T-helper 2 cell treated with Interferon-gamma antibody and Interleukin-4, amounts not matched to agents 5 μg/mL and 100 μg/mL, for 36 hours (primary cell): ENCODE results near the gene SEPTIN3.

Experiments used
- DNase-seq: peaks from one replicate; pipeline ENCODE4 v3.0.0; 2021; ENCODE audit warnings: low spot score
- H3K27ac Mint-ChIP-seq: one replicate; pipeline ENCODE4 v1.8.0; 2021; ENCODE audit warnings: mild to moderate bottlenecking, mixed read lengths
- H3K27me3 Mint-ChIP-seq: one replicate; pipeline ENCODE4 v1.8.0; 2021; ENCODE audit warnings: low read depth, mixed read lengths
- H3K36me3 Mint-ChIP-seq: one replicate; pipeline ENCODE4 v1.8.0; 2021; ENCODE audit warnings: low read depth, mixed read lengths
- H3K4me1 Mint-ChIP-seq: one replicate; pipeline ENCODE4 v1.8.0; 2021; ENCODE audit warnings: low read depth, mixed read lengths
- H3K4me3 Mint-ChIP-seq: one replicate; pipeline ENCODE4 v1.8.0; 2022; ENCODE audit warnings: mild to moderate bottlenecking, moderate library complexity, mixed read lengths
- H3K9me3 Mint-ChIP-seq: one replicate; pipeline ENCODE4 v1.8.0; 2021; ENCODE audit warnings: mixed read lengths

SEPTIN3 gene

GRCh38 chr22:41951898-41952474, 17.3 kb upstream of the SEPTIN3 start, which contains the start of gene SMIM45:
TSS of gene SMIM45 (plus strand) at chr22:41952150.
- Mint-ChIP-seq H3K4me3 (no peak within 1 kb of the TSS), H3K4me1 (peaks cover 16% of the 10 kb centered on the region), H3K36me3 (no peaks in the 10 kb centered on the region), H3K27ac (no peak within 1 kb of the TSS), H3K9me3 (no peaks in the 10 kb centered on the region), H3K27me3 (no peaks in the 10 kb centered on the region)
- DNase-seq = no peak

GRCh38 chr22:41952713-41953112, 16.5 kb upstream of the SEPTIN3 start:
- no peak overlapping the region for H3K27ac Mint-ChIP-seq
- DNase-seq = no peak
- H3K36me3 Mint-ChIP-seq = no peaks in the 10 kb centered on the region
- peaks cover 17% of the 10 kb centered on the region for H3K4me1 Mint-ChIP-seq
- H3K9me3 Mint-ChIP-seq = no peaks in the 10 kb centered on the region
- no peaks in the 10 kb centered on the region for H3K27me3 Mint-ChIP-seq
- no peak overlapping the region for H3K4me3 Mint-ChIP-seq

- H3K9me3 Mint-ChIP-seq = no peaks in the 10 kb centered on the region
- no peak for DNase-seq
- H3K27me3 Mint-ChIP-seq = no peaks in the 10 kb centered on the region
- H3K36me3 Mint-ChIP-seq = no peaks in the 10 kb centered on the region
- H3K4me3 Mint-ChIP-seq = no peak overlapping the region
- peaks cover 9% of the 10 kb centered on the region for H3K4me1 Mint-ChIP-seq
- H3K27ac Mint-ChIP-seq = no peak overlapping the region
These were observed 11.2 kb upstream of the SEPTIN3 start for GRCh38 chr22:41957941-41958556.

- H3K4me3 Mint-ChIP-seq = no peak overlapping the region
- DNase-seq = no peak
- peaks cover 6% of the 10 kb centered on the region for H3K4me1 Mint-ChIP-seq
These were observed 5.7 kb upstream of the SEPTIN3 start for GRCh38 chr22:41963453-41964111.

GRCh38 chr22:41964112-41964491, 5.1 kb upstream of the SEPTIN3 start:
- H3K27ac Mint-ChIP-seq = no peak overlapping the region
- no peak overlapping the region for H3K4me3 Mint-ChIP-seq
- H3K36me3 Mint-ChIP-seq = no peaks in the 10 kb centered on the region
- H3K27me3 Mint-ChIP-seq = no peaks in the 10 kb centered on the region
- DNase-seq = no peak
- H3K9me3 Mint-ChIP-seq = no peaks in the 10 kb centered on the region
- H3K4me1 Mint-ChIP-seq = peaks cover 6% of the 10 kb centered on the region

More at GRCh38 chr22:41963453-41964111, 5.7 kb upstream of the SEPTIN3 start:
- H3K27me3 Mint-ChIP-seq = no peaks in the 10 kb centered on the region
- no peak overlapping the region for H3K27ac Mint-ChIP-seq
- no peaks in the 10 kb centered on the region for H3K36me3 Mint-ChIP-seq
- H3K9me3 Mint-ChIP-seq = no peaks in the 10 kb centered on the region

- Mint-ChIP-seq H3K27ac (no peak overlapping the region), H3K4me1 (peaks cover 3% of the 10 kb centered on the region), H3K9me3 (no peaks in the 10 kb centered on the region), H3K27me3 (no peaks in the 10 kb centered on the region), H3K36me3 (no peaks in the 10 kb centered on the region), H3K4me3 (no peak overlapping the region)
- no peak for DNase-seq
These were observed 3.0 kb upstream of the SEPTIN3 start for GRCh38 chr22:41966225-41966606.

- H3K9me3 Mint-ChIP-seq = no peaks in the 10 kb centered on the region
- no peaks in the 10 kb centered on the region for H3K27me3 Mint-ChIP-seq
- no peak overlapping the region for H3K4me3 Mint-ChIP-seq
- DNase-seq = peak; percentile 43
- no peaks in the 10 kb centered on the region for H3K36me3 Mint-ChIP-seq
- peaks cover 3% of the 10 kb centered on the region for H3K4me1 Mint-ChIP-seq
- H3K27ac Mint-ChIP-seq = no peak overlapping the region
These were observed 2.5 kb upstream of the SEPTIN3 start for GRCh38 chr22:41966607-41967240.

GRCh38 chr22:41968601-41969000, 642 bp upstream of the SEPTIN3 start:
- DNase-seq = no peak
- Mint-ChIP-seq H3K36me3 (no peaks in the 10 kb centered on the region), H3K4me1 (peaks cover 3% of the 10 kb centered on the region), H3K4me3 (no peak overlapping the region), H3K27ac (no peak overlapping the region), H3K9me3 (no peaks in the 10 kb centered on the region), H3K27me3 (peaks cover 5% of the 10 kb centered on the region)

GRCh38 chr22:41970601-41971000, 1.4 kb downstream of the SEPTIN3 start:
- Mint-ChIP-seq H3K9me3 (no peaks in the 10 kb centered on the region), H3K27me3 (peaks cover 19% of the 10 kb centered on the region), H3K4me3 (no peak overlapping the region), H3K36me3 (no peaks in the 10 kb centered on the region), H3K4me1 (peaks cover 8% of the 10 kb centered on the region), H3K27ac (no peak overlapping the region)
- no peak for DNase-seq

GRCh38 chr22:41971431-41971830, 2.2 kb downstream of the SEPTIN3 start:
- no peak for DNase-seq
- Mint-ChIP-seq H3K4me3 (no peak overlapping the region), H3K36me3 (no peaks in the 10 kb centered on the region), H3K4me1 (peaks cover 12% of the 10 kb centered on the region), H3K27me3 (peaks cover 25% of the 10 kb centered on the region), H3K27ac (no peak overlapping the region), H3K9me3 (no peaks in the 10 kb centered on the region)

- Mint-ChIP-seq H3K9me3 (no peaks in the 10 kb centered on the region), H3K27ac (no peak overlapping the region), H3K27me3 (peaks cover 42% of the 10 kb centered on the region), H3K4me3 (no peak overlapping the region), H3K36me3 (no peaks in the 10 kb centered on the region), H3K4me1 (peaks cover 10% of the 10 kb centered on the region)
- DNase-seq = no peak
These were observed 5.5 kb downstream of the SEPTIN3 start for GRCh38 chr22:41974691-41975290.

- Mint-ChIP-seq H3K27ac (peak overlapping the region; percentile 27), H3K27me3 (peaks cover 42% of the 10 kb centered on the region), H3K9me3 (no peaks in the 10 kb centered on the region), H3K36me3 (no peaks in the 10 kb centered on the region), H3K4me1 (peaks cover 10% of the 10 kb centered on the region), H3K4me3 (peak overlapping the region; percentile 74)
- no peak for DNase-seq
These were observed 6.2 kb downstream of the SEPTIN3 start for GRCh38 chr22:41975299-41976069.

- no peaks in the 10 kb centered on the region for H3K36me3 Mint-ChIP-seq
- H3K27me3 Mint-ChIP-seq = peaks cover 42% of the 10 kb centered on the region
- peak; percentile 67 for DNase-seq
- peak overlapping the region; percentile 27 for H3K27ac Mint-ChIP-seq
- H3K4me3 Mint-ChIP-seq = peak overlapping the region; percentile 74
- no peaks in the 10 kb centered on the region for H3K9me3 Mint-ChIP-seq
- H3K4me1 Mint-ChIP-seq = peaks cover 10% of the 10 kb centered on the region
These were observed 7.0 kb downstream of the SEPTIN3 start for GRCh38 chr22:41976070-41976901.
